Right ventricle myocardium superior (tissue), 1 donor: Measurements from ENCODE around the gene LRPAP1. TPM values are rescaled to one million over a fixed set of nuclear protein-coding genes. Genes with fewer than 3 reads are reported as not detected.

Source experiments
- ATAC-seq: fragments of 200-7000 bp; cut with Tn5 transposase; one replicate; pipeline ENCODE4 v1.9.1; 2020; ENCODE audit warnings: mild to moderate bottlenecking; ENCODE audit not compliant: poor library complexity
- DNase-seq: peaks from one replicate; pipeline ENCODE4 v3.0.0-alpha.2; 2020
- intact Hi-C: fragments of 100-400 bp; cut with DNase I; formaldehyde crosslinking; loops from one replicate; pipeline ENCODE4 v1.11.2; 2022
- total RNA-seq: library from RNA; stranded (reverse); fragmentation: NEBNext Ultra II Directional; extraction: Animal tissue kit (Norgen Biotek cat#: 25700); gene quantifications from one replicate; pipeline ENCODE4 v1.2.1, GENCODE V29; 2021
- donor health status: DM: no; HTN: yes; CAD: no; lungs with severe emphysema.

Gene LRPAP1
- total RNA-seq, 1 donor from 2014 or later = 280 TPM

DNA sequence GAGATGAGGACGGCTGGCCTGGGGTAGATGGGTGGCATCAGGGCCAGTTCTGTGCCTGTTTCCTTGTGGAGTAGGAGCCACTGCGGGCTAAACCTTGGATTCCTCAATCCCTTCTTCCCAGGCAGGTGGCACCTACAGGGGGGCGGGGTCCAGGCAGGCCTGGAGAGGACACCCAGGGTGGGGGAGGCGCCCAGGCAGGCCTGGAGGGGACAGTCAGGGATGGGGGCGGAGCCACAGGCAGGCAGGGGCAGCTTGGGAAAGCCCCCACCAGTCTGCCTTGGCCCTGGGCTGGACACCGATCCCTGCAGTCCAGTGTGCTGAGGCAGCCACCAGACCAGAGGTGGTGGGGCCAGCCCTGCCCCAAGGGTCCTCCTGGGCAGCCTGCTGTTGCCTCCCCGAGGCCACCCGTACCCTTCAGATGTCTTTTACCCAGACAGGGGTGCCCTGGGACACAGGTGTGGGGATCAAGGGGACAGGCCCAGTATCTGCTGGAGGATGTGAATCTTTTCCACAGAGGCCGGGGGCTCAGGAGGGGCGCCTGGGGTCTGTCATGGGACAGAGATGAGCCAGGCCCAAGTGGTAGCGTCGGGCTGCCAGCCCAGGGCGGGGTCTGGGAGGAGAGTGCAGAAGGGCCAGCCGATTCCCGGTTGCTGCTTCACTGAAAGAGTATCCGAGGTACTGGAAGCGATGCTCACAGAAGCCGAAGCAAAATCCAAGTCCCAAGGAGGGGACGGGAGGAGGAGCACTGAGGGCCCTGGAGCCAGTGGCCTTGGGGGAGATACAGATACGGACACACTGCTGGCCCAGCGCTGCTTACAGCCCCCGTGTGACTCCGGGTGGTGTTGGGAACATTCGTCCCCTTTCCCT is 34.5 kb downstream of the LRPAP1 start:
- ATAC-seq = no peak
- DNase-seq = no peak
- intact Hi-C loops = no loop called here

DNA sequence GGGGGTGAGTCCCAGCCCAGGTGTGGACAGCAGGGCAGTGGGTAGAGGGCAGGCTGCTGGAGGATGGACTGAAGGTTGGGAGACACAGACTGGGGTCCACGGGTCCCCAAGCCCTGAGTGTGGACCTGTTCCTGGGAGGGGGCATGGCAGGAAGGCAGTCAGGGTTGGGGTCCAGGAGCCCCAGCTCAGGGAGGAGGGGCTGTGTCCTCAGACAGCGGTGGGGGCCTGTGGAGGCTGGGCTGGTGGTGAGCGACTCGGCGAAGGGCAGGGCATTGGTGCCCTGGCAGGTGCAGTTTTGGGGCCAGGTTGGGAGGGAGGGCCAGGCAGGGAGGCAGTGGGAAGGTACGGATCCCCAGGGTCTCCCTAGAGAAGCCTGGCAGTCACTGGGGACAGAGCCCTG is 35.1 kb downstream of the LRPAP1 start:
- no peak for ATAC-seq
- intact Hi-C loops = no loop called here
- no peak for DNase-seq

- DNase-seq (no peak), ATAC-seq (no peak)
- intact Hi-C loops = no loop called here
These were observed 36.2 kb downstream of the LRPAP1 start for GRCh38 chr4:3496021-3496420.

GRCh38 chr4:3495204-3495975 is 36.8 kb downstream of the LRPAP1 start:
- DNase-seq = no peak
- intact Hi-C loops = no loop called here
- ATAC-seq = no peak

GRCh38 chr4:3494462-3494871 is 37.8 kb downstream of the LRPAP1 start:
- DNase-seq = no peak
- no peak for ATAC-seq
- intact Hi-C loops = no loop called here

DNA sequence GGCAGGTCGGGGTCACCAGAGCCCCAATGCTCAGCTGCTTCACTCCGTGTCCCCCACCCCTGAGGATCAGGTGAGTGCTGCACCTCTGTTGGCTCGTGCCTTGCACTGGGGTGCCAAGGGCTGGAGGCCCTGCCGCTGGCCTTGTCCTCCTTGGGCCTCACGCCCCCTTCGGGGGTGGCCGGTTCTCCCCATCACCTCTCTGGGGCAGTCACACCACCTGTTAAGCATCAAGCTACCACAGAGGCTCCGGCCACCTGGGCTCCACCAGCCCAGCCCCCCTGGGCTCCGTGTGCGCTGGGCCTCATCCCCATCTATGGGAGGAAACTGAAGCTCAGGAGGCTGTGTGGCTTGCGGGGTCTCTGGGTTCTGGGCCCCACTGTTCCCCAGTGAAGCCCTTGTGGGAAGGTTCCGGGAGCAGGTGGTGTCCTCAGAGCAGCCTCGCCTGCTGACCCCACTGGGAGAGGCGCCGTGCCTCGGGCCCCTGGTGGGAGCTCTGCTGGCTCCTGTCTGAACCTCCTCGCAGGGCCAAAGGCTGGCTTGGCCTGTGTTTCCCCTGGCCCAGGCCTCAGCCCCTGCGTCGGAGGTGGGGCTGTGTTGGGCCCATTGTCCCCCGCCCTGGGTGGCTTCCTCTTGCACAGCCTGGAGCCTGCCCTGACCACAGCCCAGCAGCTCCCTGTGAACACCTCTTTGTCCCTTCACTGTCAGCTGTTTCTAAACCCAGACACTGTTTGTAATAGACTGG is 38.3 kb downstream of the LRPAP1 start:
- no peak for ATAC-seq
- intact Hi-C loops = no loop called here
- no peak for DNase-seq

- DNase-seq (no peak), ATAC-seq (no peak)
- intact Hi-C loops = no loop called here
These were observed 39.2 kb downstream of the LRPAP1 start for GRCh38 chr4:3492741-3493719.

GRCh38 chr4:3491681-3492405 is 40.4 kb downstream of the LRPAP1 start:
- ATAC-seq = no peak
- intact Hi-C loops = no loop called here
- DNase-seq = no peak

DNA sequence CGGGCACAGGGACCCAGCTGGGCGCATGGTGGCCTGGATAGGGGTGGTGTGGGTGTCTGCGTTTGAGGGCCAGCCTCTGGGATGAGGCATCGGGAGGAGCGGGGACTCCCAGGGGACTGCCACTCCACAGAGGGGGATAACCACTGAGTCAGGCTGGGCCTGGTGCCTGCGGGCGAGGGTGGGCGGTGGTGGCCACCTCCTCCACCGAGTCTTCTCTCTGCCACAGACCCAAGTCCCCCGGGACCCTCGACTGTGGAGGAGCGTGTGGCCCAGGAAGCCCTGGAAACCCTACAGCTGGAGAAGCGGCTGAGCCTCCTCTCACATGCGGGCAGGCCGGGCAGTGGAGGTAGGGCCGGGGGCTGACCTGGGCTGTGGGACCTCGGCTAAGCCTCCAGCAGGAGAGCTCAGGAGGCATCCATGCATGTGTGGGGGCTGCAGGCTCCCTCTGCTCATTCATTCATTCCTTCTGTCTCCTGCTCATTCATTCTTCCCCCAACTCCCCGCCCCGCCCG is 42.7 kb downstream of the LRPAP1 start:
- intact Hi-C loops = no loop called here
- DNase-seq = no peak
- ATAC-seq = no peak

DNA sequence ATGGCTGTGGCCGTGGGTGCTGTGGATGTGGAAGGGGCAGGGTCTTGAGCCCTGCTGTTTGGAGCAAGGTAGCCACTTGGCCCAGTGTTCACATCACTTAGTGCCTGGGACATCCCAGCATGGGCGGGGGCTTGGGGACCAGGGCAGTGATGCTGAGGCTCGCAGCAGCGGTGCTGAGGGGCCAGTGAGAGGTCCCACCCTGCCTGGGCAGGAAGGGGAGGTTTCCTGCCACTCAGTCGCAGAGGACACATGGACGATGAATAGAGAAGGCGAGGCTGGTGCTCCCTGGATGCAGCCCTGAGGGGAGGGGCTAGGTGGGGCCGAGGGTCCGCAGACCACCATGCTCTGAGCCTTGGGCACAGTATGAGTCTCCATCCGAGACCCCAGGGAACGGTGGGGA is 43.4 kb downstream of the LRPAP1 start:
- no peak for ATAC-seq
- DNase-seq = no peak
- intact Hi-C loops = no loop called here

- intact Hi-C loops = no loop called here
- no peak for ATAC-seq
- DNase-seq = no peak
These were observed 44.4 kb downstream of the LRPAP1 start for GRCh38 chr4:3487861-3488260.

- intact Hi-C loops = no loop called here
- DNase-seq (no peak), ATAC-seq (no peak)
These were observed 45.4 kb downstream of the LRPAP1 start for GRCh38 chr4:3486541-3487540.

GRCh38 chr4:3485886-3486540 is 46.2 kb downstream of the LRPAP1 start:
- ATAC-seq (no peak), DNase-seq (no peak)
- intact Hi-C loops = no loop called here

- intact Hi-C loops = no loop called here
- DNase-seq (no peak), ATAC-seq (no peak)
These were observed 47.0 kb downstream of the LRPAP1 start for GRCh38 chr4:3485011-3485791.
